RWPE2 (cell line): ENCODE data around the gene CRACDL.
"Not testable (repeated sequence)": the region's sequence is repeated elsewhere in the genome, so short reads cannot be mapped to it uniquely, and the experiment has no call there.

Experiments
- ATAC-seq: fragments of 200-7000 bp; cut with Tn5 transposase; 3 replicates; pipeline ENCODE4 v1.9.1; 2021; ENCODE audit warnings: low read depth
- DNase-seq: peaks from one replicate; pipeline ENCODE4 v3.0.0-alpha.2; 2020; ENCODE audit warnings: low spot score
- H3K27ac ChIP-seq: fragments of 450-650 bp; 2 replicates; pipeline ENCODE4 v1.5.1; 2017; ENCODE audit warnings: mild to moderate bottlenecking; ENCODE audit not compliant: poor library complexity, severe bottlenecking
- H3K27me3 ChIP-seq: fragments of 250-450 bp; sonication (Bioruptor Pico); 2 replicates; pipeline ENCODE4 v1.5.1; 2021; ENCODE audit warnings: mild to moderate bottlenecking, moderate library complexity; ENCODE audit not compliant: insufficient read depth, poor library complexity, severe bottlenecking
- H3K36me3 ChIP-seq: fragments of 250-450 bp; sonication (Bioruptor Pico); 2 replicates; pipeline ENCODE4 v1.5.1; 2020; ENCODE audit warnings: low read depth, mild to moderate bottlenecking, moderate library complexity
- H3K4me1 ChIP-seq: fragments of 250-450 bp; sonication (Bioruptor Pico); 2 replicates; pipeline ENCODE4 v1.5.1; 2021; ENCODE audit warnings: mild to moderate bottlenecking, moderate library complexity; ENCODE audit not compliant: insufficient read depth, poor library complexity, severe bottlenecking
- H3K4me3 ChIP-seq: fragments of 250-450 bp; sonication (Bioruptor Pico); 2 replicates; pipeline ENCODE4 v1.5.1; 2021; ENCODE audit warnings: mild to moderate bottlenecking, moderate library complexity; ENCODE audit not compliant: severe bottlenecking
- H3K9me3 ChIP-seq: fragments of 250-450 bp; sonication (Bioruptor Pico); 2 replicates; pipeline ENCODE4 v1.5.1; 2021; ENCODE audit warnings: mild to moderate bottlenecking, moderate library complexity; ENCODE audit not compliant: severe bottlenecking
- TF ChIP-seq, protein P1 (sequence below): fragments of 450-650 bp; IDR thresholded peaks from one replicate; pipeline ENCODE4 v1.5.1; 2017; ENCODE audit warnings: mild to moderate bottlenecking, moderate library complexity; ENCODE audit not compliant: poor library complexity, severe bottlenecking

The CRACDL gene

GRCh38 chr2:98880266-98881152 is 55.5 kb downstream of the CRACDL start:
- Histone ChIP-seq H3K27me3 (no peaks in the 10 kb centered on the region), H3K36me3 (no peaks in the 10 kb centered on the region), H3K4me3 (no peak overlapping the region), H3K9me3 (no peaks in the 10 kb centered on the region), H3K27ac (no peak overlapping the region), H3K4me1 (no peaks in the 10 kb centered on the region)
- no peak for DNase-seq
- TF ChIP-seq, protein P1, sequence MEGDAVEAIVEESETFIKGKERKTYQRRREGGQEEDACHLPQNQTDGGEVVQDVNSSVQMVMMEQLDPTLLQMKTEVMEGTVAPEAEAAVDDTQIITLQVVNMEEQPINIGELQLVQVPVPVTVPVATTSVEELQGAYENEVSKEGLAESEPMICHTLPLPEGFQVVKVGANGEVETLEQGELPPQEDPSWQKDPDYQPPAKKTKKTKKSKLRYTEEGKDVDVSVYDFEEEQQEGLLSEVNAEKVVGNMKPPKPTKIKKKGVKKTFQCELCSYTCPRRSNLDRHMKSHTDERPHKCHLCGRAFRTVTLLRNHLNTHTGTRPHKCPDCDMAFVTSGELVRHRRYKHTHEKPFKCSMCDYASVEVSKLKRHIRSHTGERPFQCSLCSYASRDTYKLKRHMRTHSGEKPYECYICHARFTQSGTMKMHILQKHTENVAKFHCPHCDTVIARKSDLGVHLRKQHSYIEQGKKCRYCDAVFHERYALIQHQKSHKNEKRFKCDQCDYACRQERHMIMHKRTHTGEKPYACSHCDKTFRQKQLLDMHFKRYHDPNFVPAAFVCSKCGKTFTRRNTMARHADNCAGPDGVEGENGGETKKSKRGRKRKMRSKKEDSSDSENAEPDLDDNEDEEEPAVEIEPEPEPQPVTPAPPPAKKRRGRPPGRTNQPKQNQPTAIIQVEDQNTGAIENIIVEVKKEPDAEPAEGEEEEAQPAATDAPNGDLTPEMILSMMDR, result no peak
- no peak for ATAC-seq

DNA sequence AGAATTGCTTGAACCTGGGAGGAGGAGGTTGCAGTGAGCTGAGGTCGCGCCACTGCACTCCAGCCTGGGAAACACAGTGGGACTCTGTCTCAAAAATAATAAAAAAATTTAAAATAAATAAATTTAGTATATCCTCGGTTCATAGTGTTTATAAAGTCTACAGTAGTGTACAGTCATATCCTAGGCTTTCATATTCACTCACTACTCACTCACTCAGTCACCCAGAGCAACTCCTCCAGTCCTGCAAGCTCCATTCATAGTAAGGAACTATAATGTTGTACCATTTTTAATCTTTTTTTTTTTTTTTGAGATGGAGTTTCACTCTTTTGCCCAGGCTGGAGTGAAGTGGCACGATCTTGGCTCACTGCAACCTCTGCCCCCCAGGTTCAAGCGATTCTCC is 58.4 kb downstream of the CRACDL start:
- H3K4me1 ChIP-seq, H3K4me3 ChIP-seq, H3K27me3 ChIP-seq, DNase-seq, ATAC-seq, H3K27ac ChIP-seq, H3K9me3 ChIP-seq, H3K36me3 ChIP-seq: not testable (repeated sequence)

GRCh38 chr2:98876741-98877140 is 59.3 kb downstream of the CRACDL start:
- H3K27ac ChIP-seq, result no peak overlapping the region
- no peaks in the 10 kb centered on the region for H3K4me1 ChIP-seq
- ATAC-seq, result no peak
- H3K4me3 ChIP-seq, result no peak overlapping the region
- no peaks in the 10 kb centered on the region for H3K9me3 ChIP-seq
- no peaks in the 10 kb centered on the region for H3K27me3 ChIP-seq
- H3K36me3 ChIP-seq, result no peaks in the 10 kb centered on the region
- DNase-seq, result no peak
- TF ChIP-seq, protein P1, result no peak

DNA sequence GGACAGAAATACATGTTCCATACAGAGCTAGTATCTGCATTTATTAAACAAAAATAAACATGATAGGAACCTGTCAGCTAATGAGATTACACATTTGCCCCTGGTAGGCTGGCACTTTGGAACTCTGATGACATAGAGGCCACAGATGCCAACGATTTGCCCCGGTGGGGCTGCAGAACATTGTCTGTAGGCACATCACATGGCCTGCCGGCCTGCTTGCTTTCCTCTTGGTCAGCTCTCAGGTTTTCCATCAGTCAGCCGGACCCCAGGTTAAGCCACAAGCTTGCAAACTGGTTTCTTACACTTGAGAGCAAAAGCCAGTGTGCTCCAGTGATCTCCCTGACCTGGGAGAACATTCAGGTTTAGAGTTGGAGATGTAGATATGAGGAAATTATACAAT is 60.3 kb downstream of the CRACDL start:
- TF ChIP-seq, protein P1, result no peak

DNA sequence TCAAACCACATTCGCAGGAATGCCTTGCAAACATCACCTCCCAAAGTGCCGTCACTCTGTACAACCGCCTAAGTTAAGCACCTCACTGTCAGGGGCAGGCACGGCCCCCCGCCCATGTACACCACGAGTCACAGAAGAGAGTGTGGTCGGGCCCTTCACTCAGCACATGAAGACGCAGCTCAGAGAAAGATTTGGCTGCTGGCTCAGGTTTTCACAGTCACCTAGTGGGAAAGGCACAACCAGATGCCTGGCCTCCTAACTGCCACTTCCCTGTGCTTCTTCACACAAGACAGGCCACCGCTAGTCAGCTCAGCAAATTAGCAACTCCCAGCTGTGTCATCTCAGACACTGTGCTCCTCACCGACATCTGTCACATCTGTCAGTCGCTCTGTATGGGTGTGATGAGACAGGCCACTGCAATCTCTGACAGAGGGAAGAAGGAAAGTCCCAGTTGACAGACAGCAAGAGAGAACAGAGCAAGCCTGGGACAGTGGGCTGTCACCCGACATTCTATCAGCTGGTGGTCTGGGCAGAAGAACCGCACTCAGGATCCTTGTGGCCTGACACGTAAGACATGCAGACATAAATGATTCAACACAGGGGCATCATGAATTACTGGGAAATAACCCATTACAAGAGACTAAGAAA is 60.8 kb downstream of the CRACDL start:
- no peak for ATAC-seq
- H3K4me1 ChIP-seq, result no peaks in the 10 kb centered on the region
- H3K27me3 ChIP-seq, result no peaks in the 10 kb centered on the region
- TF ChIP-seq, protein P1, result no peak
- no peaks in the 10 kb centered on the region for H3K36me3 ChIP-seq
- H3K4me3 ChIP-seq, result no peak overlapping the region
- no peaks in the 10 kb centered on the region for H3K9me3 ChIP-seq
- no peak overlapping the region for H3K27ac ChIP-seq
- no peak for DNase-seq

More for the DNA sequence above, 60.3 kb downstream of the CRACDL start:
- no peak overlapping the region for H3K27ac ChIP-seq
- H3K27me3 ChIP-seq, result no peaks in the 10 kb centered on the region
- H3K9me3 ChIP-seq, result no peaks in the 10 kb centered on the region
- no peaks in the 10 kb centered on the region for H3K36me3 ChIP-seq
- no peaks in the 10 kb centered on the region for H3K4me1 ChIP-seq
- H3K4me3 ChIP-seq, result no peak overlapping the region
- DNase-seq (no peak), ATAC-seq (no peak)
